ENCODE data around the gene SLC6A7.

The SLC6A7 gene

DNA sequence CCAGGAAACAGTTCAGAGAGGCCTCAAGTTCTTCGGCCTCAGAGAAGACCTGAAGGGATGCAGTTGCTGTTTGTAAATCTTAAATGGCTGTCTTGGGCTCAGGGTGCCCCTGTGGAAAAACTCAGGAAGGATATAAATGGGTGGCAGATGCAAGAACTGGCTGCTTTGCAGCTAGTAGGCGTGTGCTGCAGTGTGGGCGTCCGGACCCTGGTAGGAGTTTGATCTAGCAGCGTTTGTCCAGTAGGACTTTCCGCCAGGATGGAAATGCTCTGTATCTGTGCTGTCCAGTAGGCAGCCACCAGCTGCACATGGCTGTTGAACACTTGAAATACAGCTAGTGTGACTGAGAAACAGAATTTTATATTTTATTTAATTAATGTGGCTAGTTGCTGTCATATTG, 15.6 kb upstream of the SLC6A7 start:
- H3K4me3 ChIP-seq (ENCODE audit: low read length), result no peak overlapping the region
- no peak for DNase-seq (ENCODE audit: low read depth)
- TF ChIP-seq, protein P1, sequence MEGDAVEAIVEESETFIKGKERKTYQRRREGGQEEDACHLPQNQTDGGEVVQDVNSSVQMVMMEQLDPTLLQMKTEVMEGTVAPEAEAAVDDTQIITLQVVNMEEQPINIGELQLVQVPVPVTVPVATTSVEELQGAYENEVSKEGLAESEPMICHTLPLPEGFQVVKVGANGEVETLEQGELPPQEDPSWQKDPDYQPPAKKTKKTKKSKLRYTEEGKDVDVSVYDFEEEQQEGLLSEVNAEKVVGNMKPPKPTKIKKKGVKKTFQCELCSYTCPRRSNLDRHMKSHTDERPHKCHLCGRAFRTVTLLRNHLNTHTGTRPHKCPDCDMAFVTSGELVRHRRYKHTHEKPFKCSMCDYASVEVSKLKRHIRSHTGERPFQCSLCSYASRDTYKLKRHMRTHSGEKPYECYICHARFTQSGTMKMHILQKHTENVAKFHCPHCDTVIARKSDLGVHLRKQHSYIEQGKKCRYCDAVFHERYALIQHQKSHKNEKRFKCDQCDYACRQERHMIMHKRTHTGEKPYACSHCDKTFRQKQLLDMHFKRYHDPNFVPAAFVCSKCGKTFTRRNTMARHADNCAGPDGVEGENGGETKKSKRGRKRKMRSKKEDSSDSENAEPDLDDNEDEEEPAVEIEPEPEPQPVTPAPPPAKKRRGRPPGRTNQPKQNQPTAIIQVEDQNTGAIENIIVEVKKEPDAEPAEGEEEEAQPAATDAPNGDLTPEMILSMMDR (conservative IDR thresholded peaks at IDR 0.05; ENCODE audit: low read depth, low read length), result no peak

DNA sequence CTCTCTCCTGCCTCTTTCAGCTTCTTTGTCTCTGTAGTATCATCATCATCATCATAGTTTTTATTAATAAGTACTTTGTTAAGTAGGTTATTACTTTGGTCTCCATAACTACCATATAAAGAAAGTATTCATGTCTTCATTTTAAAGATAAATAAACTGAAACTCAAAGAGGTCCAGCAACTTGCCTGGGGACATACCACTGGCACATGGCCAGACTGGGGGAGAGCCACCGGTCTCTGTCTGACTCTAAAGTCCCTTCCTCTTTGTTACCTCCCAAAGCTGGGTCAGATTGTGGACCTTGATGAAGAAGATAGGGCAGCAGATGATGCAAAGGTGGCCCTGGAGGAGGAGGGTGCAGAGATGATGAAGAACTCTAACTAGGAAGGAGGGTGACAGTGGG, 14.8 kb upstream of the SLC6A7 start:
- H3K4me3 ChIP-seq (ENCODE audit: low read length), result no peak overlapping the region
- TF ChIP-seq, protein P1 (conservative IDR thresholded peaks at IDR 0.05; ENCODE audit: low read depth, low read length), result no peak
- DNase-seq (ENCODE audit: low read depth), result no peak

DNA sequence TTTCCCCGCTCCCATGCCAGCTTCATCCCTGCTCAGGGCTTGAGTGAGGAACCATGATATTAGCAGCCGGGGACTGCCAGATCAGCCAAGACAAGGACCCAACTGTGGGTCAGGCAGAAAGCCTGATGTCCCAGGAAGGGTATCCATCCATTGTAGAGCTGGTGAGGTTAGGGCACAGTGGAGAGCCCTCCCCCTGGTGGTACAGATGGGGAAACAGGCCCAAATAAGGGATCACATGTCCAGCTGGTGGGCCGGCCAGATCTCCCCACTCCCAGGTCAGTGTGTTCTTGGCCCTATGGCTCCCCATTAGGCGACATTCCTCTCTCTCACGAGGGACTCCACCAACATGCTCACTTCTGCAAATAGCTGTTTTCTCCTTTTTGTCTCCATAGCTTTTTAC, 14.3 kb upstream of the SLC6A7 start:
- TF ChIP-seq, protein P1 (conservative IDR thresholded peaks at IDR 0.05; ENCODE audit: low read depth, low read length), result peak; percentile 70
- DNase-seq (ENCODE audit: low read depth), result no peak
- H3K4me3 ChIP-seq (ENCODE audit: low read length), result no peak overlapping the region

DNA sequence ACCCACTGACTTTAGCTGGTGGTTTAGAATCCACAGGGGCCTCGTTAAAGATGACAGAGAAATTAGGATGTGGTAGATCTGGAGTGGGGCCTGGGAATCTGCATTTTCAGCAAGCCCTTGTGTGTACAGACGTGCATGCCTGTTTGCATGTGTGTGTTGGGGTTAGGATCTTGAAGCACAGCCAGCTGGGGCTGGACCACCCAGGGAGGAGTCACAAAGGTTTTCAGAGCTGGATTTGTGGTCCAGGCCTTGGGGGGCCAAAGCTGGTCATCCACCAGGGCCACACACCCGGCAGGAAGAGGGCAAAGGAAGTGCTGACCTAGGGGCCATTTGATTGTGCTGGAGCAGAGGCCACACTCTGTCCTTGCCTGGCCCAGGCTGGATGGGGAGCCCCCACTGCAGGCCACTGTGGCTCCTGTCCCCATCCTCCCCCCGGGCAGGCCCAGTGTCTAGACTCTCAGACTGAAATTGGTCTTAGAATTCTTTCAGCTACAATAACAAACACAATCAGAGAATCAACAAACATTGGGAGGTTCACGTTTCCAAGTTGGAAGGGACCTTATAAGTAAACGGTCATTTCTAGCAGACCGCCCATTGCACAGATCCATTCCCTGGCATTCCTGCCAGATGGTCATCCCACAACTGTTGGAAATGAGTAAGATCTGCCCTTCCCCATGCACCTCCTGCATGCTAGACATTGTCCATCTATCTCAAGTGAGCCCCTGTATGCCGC, 13.0 kb upstream of the SLC6A7 start:
- TF ChIP-seq, protein P1 (conservative IDR thresholded peaks at IDR 0.05; ENCODE audit: low read depth, low read length), result no peak
- DNase-seq (ENCODE audit: low read depth), result no peak

DNA sequence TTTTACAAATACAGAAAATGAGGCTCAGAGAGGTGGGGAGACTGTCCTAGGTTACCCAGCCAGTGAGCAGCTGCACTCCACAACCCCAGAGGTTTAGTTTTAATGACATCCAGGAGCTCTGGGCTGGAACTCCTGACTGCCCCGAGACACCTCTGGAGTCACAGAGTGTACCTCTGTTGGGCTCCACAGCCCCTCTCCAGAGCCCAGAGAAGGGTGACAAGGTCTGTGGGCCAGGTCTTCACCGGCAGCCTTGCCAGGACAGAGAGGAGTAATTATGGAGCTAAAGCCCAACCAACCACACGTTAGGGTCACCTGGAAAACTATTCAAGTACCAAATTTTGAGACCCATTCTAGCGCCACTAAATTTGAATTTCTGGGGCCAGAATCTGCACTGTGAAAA, 12.1 kb upstream of the SLC6A7 start:
- no peak overlapping the region for H3K4me3 ChIP-seq (ENCODE audit: low read length)
- no peak for DNase-seq (ENCODE audit: low read depth)
- TF ChIP-seq, protein P1 (conservative IDR thresholded peaks at IDR 0.05; ENCODE audit: low read depth, low read length), result no peak

More for the DNA sequence above, 13.0 kb upstream of the SLC6A7 start:
- no peak overlapping the region for H3K4me3 ChIP-seq (ENCODE audit: low read length)

DNA sequence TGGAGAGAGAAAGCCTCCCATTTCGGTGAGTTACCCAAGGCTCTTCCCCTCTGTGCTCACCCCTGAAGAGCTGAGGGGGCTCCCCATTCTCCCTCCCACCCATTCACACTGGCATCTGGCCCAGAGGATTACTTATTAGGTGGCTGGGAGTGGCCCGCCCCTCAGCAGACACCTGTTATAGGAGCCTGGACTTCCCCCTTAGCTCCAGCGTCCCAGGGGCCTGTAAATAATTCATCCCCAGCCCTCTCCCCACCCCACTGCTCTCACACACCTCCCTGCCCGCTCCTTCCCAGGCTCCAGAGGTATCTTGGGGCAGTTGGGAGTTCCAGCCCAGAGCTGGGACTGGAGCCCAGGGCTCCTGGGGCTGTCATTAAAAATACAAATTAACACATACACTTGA, 11.6 kb upstream of the SLC6A7 start:
- no peak overlapping the region for H3K4me3 ChIP-seq (ENCODE audit: low read length)
- no peak for DNase-seq (ENCODE audit: low read depth)
- TF ChIP-seq, protein P1 (conservative IDR thresholded peaks at IDR 0.05; ENCODE audit: low read depth, low read length), result no peak

DNA sequence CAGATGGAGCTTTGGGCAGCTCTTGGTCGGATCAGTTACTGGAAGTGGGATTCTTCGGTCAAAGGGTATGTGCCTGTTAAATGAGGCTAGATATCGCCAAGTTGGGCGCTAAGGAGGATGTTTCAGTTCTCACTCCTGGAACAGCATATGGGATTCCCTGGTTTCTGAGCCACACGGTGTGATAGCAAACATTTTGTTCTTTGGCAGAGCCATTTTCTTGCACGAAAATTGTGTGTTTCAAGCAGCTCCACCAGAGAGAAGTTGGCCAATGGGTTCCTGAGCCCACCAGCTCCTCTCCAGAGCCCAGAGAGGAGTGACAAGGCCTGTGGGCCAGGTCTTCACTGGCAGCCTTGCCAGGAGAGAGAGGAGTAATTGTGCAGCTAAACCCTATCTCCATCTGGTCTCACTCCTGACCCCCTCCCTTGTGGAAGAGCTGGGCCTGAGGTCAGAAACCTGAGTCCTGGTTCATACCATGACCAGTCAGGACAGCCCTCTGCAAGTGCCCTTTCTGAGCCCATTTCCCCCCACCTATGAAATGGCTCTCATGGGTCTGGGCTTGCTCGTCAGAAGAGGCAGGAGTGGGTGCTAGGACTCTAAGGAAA, 10.7 kb upstream of the SLC6A7 start:
- no peak for DNase-seq (ENCODE audit: low read depth)
- H3K4me3 ChIP-seq (ENCODE audit: low read length), result no peak overlapping the region
- TF ChIP-seq, protein P1 (conservative IDR thresholded peaks at IDR 0.05; ENCODE audit: low read depth, low read length), result no peak

Measured in retinal pigment epithelial cell (primary cell).